OCI-LY7 (cell line): Measurements from ENCODE around the gene GALNT7. TPM values are rescaled to one million over a fixed set of nuclear protein-coding genes. Genes with fewer than 3 reads are reported as not detected.

Experiments
- BruUV-seq: library from RNA; stranded (reverse); fragments of 400-500 nt; replicated peaks from 2 replicates; lab custom pipeline; 2021; lab: Mats Ljungman, UMichigan
- CTCF ChIA-PET: fragments of 300-600 bp; sonication (Branson Sonifier 250); formaldehyde crosslinking; loops from one replicate; lab custom pipeline; 2022; ENCODE audit warnings: antibody characterized with exemption; ENCODE audit not compliant: unreplicated experiment; lab: Charles Lee
- POLR2A ChIA-PET: fragments of 300-600 bp; sonication (Branson Sonifier 250); formaldehyde crosslinking; loops from one replicate; lab custom pipeline; 2022; ENCODE audit warnings: antibody characterized with exemption; lab: Charles Lee
- DNase-seq: peaks from one replicate; pipeline ENCODE4 v3.0.0-alpha.2; 2015; ENCODE audit warnings: low spot score
- H2AFZ ChIP-seq: fragments of 200-600 bp; sonication (generic), shearing (Covaris generic); 2 replicates; pipeline ENCODE4 v1.6.1; 2014; ENCODE audit warnings: mild to moderate bottlenecking, antibody characterized with exemption, low read length, moderate library complexity
- H3K27ac ChIP-seq: fragments of 200-600 bp; sonication (generic); 2 replicates; pipeline ENCODE4 v1.5.1; 2014; ENCODE audit warnings: mixed run types, low read depth, mild to moderate bottlenecking, moderate library complexity, low read length, inconsistent platforms; ENCODE audit not compliant: poor library complexity, severe bottlenecking
- H3K36me3 ChIP-seq: fragments of 200-600 bp; sonication (generic); 2 replicates; pipeline ENCODE4 v1.6.1; 2014; ENCODE audit warnings: mild to moderate bottlenecking, antibody characterized with exemption, low read length, moderate library complexity, mixed read lengths; ENCODE audit not compliant: insufficient read depth
- H3K4me1 ChIP-seq: fragments of 200-600 bp; sonication (generic); 2 replicates; pipeline ENCODE4 v1.5.1; 2014; ENCODE audit warnings: mild to moderate bottlenecking, low read length; ENCODE audit not compliant: insufficient read depth, poor library complexity, severe bottlenecking
- H3K4me2 ChIP-seq: fragments of 200-600 bp; sonication (generic); 2 replicates; pipeline ENCODE4 v1.6.1; 2014; ENCODE audit warnings: mild to moderate bottlenecking, low read length
- H3K4me3 ChIP-seq: fragments of 200-600 bp; sonication (generic); 2 replicates; pipeline ENCODE4 v1.5.1; 2014; ENCODE audit warnings: mild to moderate bottlenecking, low read depth, low read length; ENCODE audit not compliant: poor library complexity, severe bottlenecking
- H3K79me2 ChIP-seq: fragments of 200-600 bp; sonication (generic); 2 replicates; pipeline ENCODE4 v1.6.1; 2016; ENCODE audit warnings: low read depth, mild to moderate bottlenecking, low read length, moderate library complexity, mixed read lengths; ENCODE audit not compliant: insufficient read depth
- H3K9me2 ChIP-seq: fragments of 200-600 bp; sonication (generic); 2 replicates; pipeline ENCODE4 v1.6.1; 2016; ENCODE audit warnings: mild to moderate bottlenecking, low read length, mixed read lengths; ENCODE audit not compliant: insufficient read depth
- H3K9me3 ChIP-seq: fragments of 200-600 bp; sonication (generic); 2 replicates; pipeline ENCODE4 v1.6.1; 2014; ENCODE audit warnings: mild to moderate bottlenecking, mixed run types, low read length, mixed read lengths
- H4K20me1 ChIP-seq: fragments of 200-600 bp; sonication (generic); 2 replicates; pipeline ENCODE4 v1.6.1; 2014; ENCODE audit warnings: mild to moderate bottlenecking, antibody characterized with exemption, low read length, moderate library complexity, mixed read lengths; ENCODE audit not compliant: insufficient read depth
- CTCF ChIP-seq: fragments of 200-600 bp; sonication (generic); conservative IDR thresholded peaks from 2 replicates; pipeline ENCODE4 v1.5.1; 2014; ENCODE audit warnings: mild to moderate bottlenecking, antibody characterized with exemption, low read length, moderate library complexity, mixed read lengths
- EZH2phosphoT487 ChIP-seq: fragments of 200-600 bp; sonication (generic); IDR thresholded peaks from 2 replicates; pipeline ENCODE4 v1.6.1; 2018; ENCODE audit warnings: low read depth, borderline replicate concordance, mild to moderate bottlenecking, mixed run types, antibody characterized with exemption, low read length, moderate library complexity, mixed read lengths
- intact Hi-C: fragments of 100-400 bp; cut with micrococcal nuclease; formaldehyde crosslinking; loops from one replicate; pipeline ENCODE4 v1.10.0; 2022; ENCODE audit not compliant: unreplicated experiment
- total RNA-seq, 2 experiments: library from RNA; depleted of rRNA in 1 of 2; stranded (reverse); fragments of >200 nt in 1 of 2; shearing (Covaris generic) in 1 of 2; gene quantifications; 2 replicates each; pipeline ENCODE4 v1.2.3, GENCODE V29; 2014 to 2022

Gene GALNT7
- total RNA-seq, 2 experiments from 2014 or later = 20.3 to 34.4 TPM

DNA sequence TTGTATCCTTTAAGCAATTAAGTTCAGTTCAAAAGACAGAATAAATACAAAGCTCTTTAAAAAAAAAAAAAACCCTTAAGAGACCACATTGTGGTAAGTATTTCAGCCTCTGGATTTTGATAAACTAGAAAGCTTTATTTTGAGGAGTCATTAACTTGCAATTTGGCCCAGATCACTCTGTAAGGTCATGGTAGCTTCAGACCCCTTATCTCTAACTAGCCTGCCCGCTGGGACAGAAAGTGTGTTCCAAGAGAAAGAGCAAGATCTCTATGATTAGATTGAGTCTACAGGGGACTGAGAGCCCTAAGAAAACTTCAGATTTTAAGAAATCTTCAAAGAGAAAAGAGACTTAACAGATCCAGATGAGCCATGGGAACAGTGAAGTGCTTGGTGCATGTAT, 45.6 kb downstream of the GALNT7 start:
- H3K36me3 ChIP-seq = no peaks in the 10 kb centered on the region
- peaks cover 20% of the 10 kb centered on the region for H3K79me2 ChIP-seq
- H3K9me3 ChIP-seq = no peaks in the 10 kb centered on the region
- H3K4me3 ChIP-seq = no peak overlapping the region
- intact Hi-C loops = no loop called here
- H3K4me1 ChIP-seq = peaks cover 12% of the 10 kb centered on the region
- no peaks in the 10 kb centered on the region for H3K9me2 ChIP-seq
- peaks cover 6% of the 10 kb centered on the region; the same call in 1 of the 2 replicates for H4K20me1 ChIP-seq
- POLR2A ChIA-PET = interaction anchor here (0.5 to 1.7 kb wide), 3 partner anchors 9 to 544 kb away, joined by 4 to 5 read pairs (median 5); no protein-coding TSS in a partner anchor
- no peak for TF ChIP-seq CTCF
- no peak for TF ChIP-seq EZH2phosphoT487
- CTCF ChIA-PET = no interaction called here
- H3K4me2 ChIP-seq = no peak overlapping the region
- no peak overlapping the region for H2AFZ ChIP-seq
- no peak overlapping the region for H3K27ac ChIP-seq
- BruUV-seq = no TSS peak
- DNase-seq = no peak

DNA sequence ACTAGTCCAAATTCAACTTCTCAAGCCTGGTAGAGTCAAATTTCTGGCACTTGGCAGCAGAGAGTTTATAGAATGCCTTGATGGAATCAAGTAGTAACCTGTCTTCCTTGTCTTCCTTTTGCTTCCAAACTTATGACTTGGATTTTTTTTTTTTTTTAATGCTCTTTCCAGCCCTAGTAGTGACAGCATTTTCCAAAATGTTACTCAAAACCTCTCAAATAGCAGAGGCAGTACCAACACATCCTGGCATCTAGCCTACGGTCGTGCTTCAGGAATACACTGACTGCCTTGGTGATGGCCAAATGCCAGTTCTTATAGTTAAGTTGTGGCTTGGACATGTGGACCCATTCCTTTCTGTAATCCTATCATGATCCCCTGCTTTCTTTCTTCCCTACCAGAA, 46.0 kb downstream of the GALNT7 start:
- H3K4me1 ChIP-seq = peaks cover 12% of the 10 kb centered on the region
- no peak for DNase-seq
- H4K20me1 ChIP-seq = peaks cover 6% of the 10 kb centered on the region; the same call in 1 of the 2 replicates
- H3K27ac ChIP-seq = no peak overlapping the region
- ChIA-PET CTCF (no interaction called here), POLR2A (interaction anchor here (1.7 kb wide), 1 partner anchor 12 kb away, joined by 5 read pairs; no protein-coding TSS in a partner anchor)
- H3K4me2 ChIP-seq = no peak overlapping the region
- TF ChIP-seq EZH2phosphoT487 (no peak), CTCF (no peak)
- intact Hi-C loops = no loop called here
- H3K36me3 ChIP-seq = no peaks in the 10 kb centered on the region
- no peaks in the 10 kb centered on the region for H3K9me2 ChIP-seq
- BruUV-seq = no TSS peak
- no peak overlapping the region for H2AFZ ChIP-seq
- H3K79me2 ChIP-seq = peaks cover 24% of the 10 kb centered on the region
- no peaks in the 10 kb centered on the region for H3K9me3 ChIP-seq
- no peak overlapping the region for H3K4me3 ChIP-seq

GRCh38 chr4:173217075-173217474, 48.5 kb downstream of the GALNT7 start:
- TF ChIP-seq EZH2phosphoT487 (no peak), CTCF (no peak)
- H2AFZ ChIP-seq = no peak overlapping the region
- peaks cover 4% of the 10 kb centered on the region; the same call in 1 of the 2 replicates for H4K20me1 ChIP-seq
- peaks cover 12% of the 10 kb centered on the region for H3K4me1 ChIP-seq
- peaks cover 2% of the 10 kb centered on the region; the same call in 1 of the 2 replicates for H3K36me3 ChIP-seq
- ChIA-PET POLR2A (no interaction called here), CTCF (no interaction called here)
- H3K27ac ChIP-seq = no peak overlapping the region
- no TSS peak for BruUV-seq
- no peak overlapping the region for H3K4me2 ChIP-seq
- intact Hi-C loops = no loop called here
- no peak overlapping the region for H3K4me3 ChIP-seq
- no peaks in the 10 kb centered on the region for H3K9me2 ChIP-seq
- H3K9me3 ChIP-seq = no peaks in the 10 kb centered on the region
- H3K79me2 ChIP-seq = peaks cover 34% of the 10 kb centered on the region
- no peak for DNase-seq
